GM23248 (cell line): ENCODE results near the gene RUNDC1. TPM values are rescaled to one million over a fixed set of nuclear protein-coding genes. Genes with fewer than 3 reads are reported as not detected.
"Not testable (repeated sequence)": the region's sequence is repeated elsewhere in the genome, so short reads cannot be mapped to it uniquely, and the experiment has no call there.

ENCODE experiments used
- DNase-seq: peaks from one replicate; pipeline ENCODE4 v3.0.0-alpha.2; 2015
- H2AFZ ChIP-seq: fragments of 200-600 bp; sonication (generic); 2 replicates; pipeline ENCODE4 v1.6.1; 2016; ENCODE audit warnings: antibody characterized with exemption
- H3F3A ChIP-seq: fragments of 200-600 bp; sonication (generic); 2 replicates; pipeline ENCODE4 v1.6.1; 2016; ENCODE audit warnings: mild to moderate bottlenecking, antibody characterized with exemption, mixed run types; ENCODE audit not compliant: insufficient read depth
- H3K27ac ChIP-seq: fragments of 200-600 bp; sonication (generic); 2 replicates; pipeline ENCODE4 v1.5.1; 2016; ENCODE audit warnings: mild to moderate bottlenecking
- H3K27me3 ChIP-seq: fragments of 200-600 bp; sonication (generic); replicated peaks from 2 replicates; pipeline ENCODE4 v1.6.1; 2016; ENCODE audit warnings: mild to moderate bottlenecking; ENCODE audit not compliant: insufficient read depth
- H3K36me3 ChIP-seq: fragments of 200-600 bp; sonication (generic); 2 replicates; pipeline ENCODE4 v1.6.1; 2016; ENCODE audit warnings: low read depth, mild to moderate bottlenecking
- H3K4me1 ChIP-seq: fragments of 200-600 bp; sonication (generic); 2 replicates; pipeline ENCODE4 v1.6.1; 2016; ENCODE audit warnings: mild to moderate bottlenecking; ENCODE audit not compliant: insufficient read depth
- H3K4me2 ChIP-seq: fragments of 200-600 bp; sonication (generic); one replicate; pipeline ENCODE4 v1.6.1; 2016; ENCODE audit warnings: mild to moderate bottlenecking; ENCODE audit not compliant: unreplicated experiment
- H3K4me3 ChIP-seq: fragments of 200-600 bp; sonication (generic); 2 replicates; pipeline ENCODE4 v1.5.1; 2016; ENCODE audit warnings: mild to moderate bottlenecking
- H3K79me2 ChIP-seq: fragments of 200-600 bp; sonication (generic); 2 replicates; pipeline ENCODE4 v1.6.1; 2016; ENCODE audit warnings: mild to moderate bottlenecking; ENCODE audit not compliant: insufficient read depth
- H3K9ac ChIP-seq: fragments of 200-600 bp; sonication (generic); 2 replicates; pipeline ENCODE4 v1.6.1; 2016; ENCODE audit warnings: mild to moderate bottlenecking
- H3K9me2 ChIP-seq: fragments of 200-600 bp; sonication (generic); 2 replicates; pipeline ENCODE4 v1.6.1; 2016; ENCODE audit warnings: mixed run types, mild to moderate bottlenecking, moderate library complexity; ENCODE audit not compliant: insufficient read depth
- H3K9me3 ChIP-seq: fragments of 200-600 bp; sonication (generic); one replicate; pipeline ENCODE4 v1.6.1; 2017; ENCODE audit warnings: low read depth
- H4K20me1 ChIP-seq: fragments of 200-600 bp; sonication (generic); 2 replicates; pipeline ENCODE4 v1.6.0; 2016; ENCODE audit not compliant: insufficient read depth
- EZH2 ChIP-seq: fragments of 200-600 bp; sonication (generic); IDR thresholded peaks from 2 replicates; pipeline ENCODE4 v1.6.1; 2018; ENCODE audit warnings: antibody characterized with exemption, mild to moderate bottlenecking; ENCODE audit not compliant: insufficient read depth, poor library complexity, severe bottlenecking
- EZH2phosphoT487 ChIP-seq: fragments of 200-600 bp; sonication (generic); IDR thresholded peaks from 2 replicates; pipeline ENCODE4 v1.6.1; 2018; ENCODE audit warnings: antibody characterized with exemption, moderate library complexity, mild to moderate bottlenecking, low read depth; ENCODE audit not compliant: insufficient read depth
- WGBS, 2 experiments: methylation state at CpG; one replicate each; pipeline ENCODE4 v1.1.6; 2015 to 2017; ENCODE audit warnings: low lambda C conversion rate in 2 of 2, low coverage in 1 of 2; ENCODE audit errors: missing lambda C conversion rate in 2 of 2; 5-methylcytosine and 5-hydroxymethylcytosine counted together
- in situ Hi-C: fragments of 300-500 bp; cut with MboI; formaldehyde crosslinking; loops from 2 replicates; pipeline ENCODE4 v1.15.0; 2020
- polyA plus RNA-seq: library from polyadenylated mRNA; unstranded; fragments of >200 nt; fragmentation: Nextera tagmentation; extraction: Ambion mirVana; gene quantifications from 2 replicates; pipeline ENCODE4 v1.2.1, GENCODE V29; 2016
- total RNA-seq: library from RNA; depleted of rRNA; stranded (reverse); fragments of >200 nt; shearing (Covaris generic); gene quantifications from 2 replicates; pipeline ENCODE4 v1.2.3, GENCODE V29; 2014

Gene RUNDC1
- total and polyA plus RNA-seq, 2 experiments from 2014 or later: 7.6 to 8.0 TPM

DNA sequence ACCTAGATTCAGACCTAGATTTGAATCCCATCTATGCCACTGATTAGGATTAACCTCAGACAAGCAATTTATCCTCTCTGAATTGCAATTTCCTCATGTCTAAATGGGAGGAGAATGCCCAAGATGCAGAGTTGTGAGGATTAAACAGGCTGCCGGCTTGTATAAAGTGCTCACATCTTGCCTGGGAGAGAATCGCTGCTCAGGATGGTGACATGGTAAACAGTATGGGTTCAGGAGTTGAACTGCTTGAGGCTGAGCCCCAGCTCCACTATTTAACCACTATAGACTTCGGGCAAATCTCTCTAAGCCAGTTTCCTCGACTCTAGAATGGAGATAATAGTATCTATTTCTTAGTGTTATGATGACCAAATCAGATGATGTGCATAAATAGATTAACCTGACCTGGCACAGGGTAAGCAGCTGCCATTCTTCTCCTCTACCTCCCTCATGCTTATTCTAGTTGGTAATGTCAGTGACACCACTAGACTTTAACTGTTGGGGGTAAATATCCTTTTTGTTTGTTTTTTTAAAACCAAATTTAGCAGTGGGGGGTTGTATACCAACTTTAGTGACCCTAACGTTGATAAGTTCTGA is 17.1 kb downstream of the RUNDC1 start:
- Histone ChIP-seq H3K4me1 (peaks cover 24% of the 10 kb centered on the region), H3K27ac (peak overlapping the region; percentile 46), H4K20me1 (no peaks in the 10 kb centered on the region), H3K36me3 (peaks cover 37% of the 10 kb centered on the region), H2AFZ (peak overlapping the region; percentile 83), H3K27me3 (no peaks in the 10 kb centered on the region), H3K79me2 (peaks cover 40% of the 10 kb centered on the region), H3K9me3 (no peaks in the 10 kb centered on the region), H3K9me2 (no peaks in the 10 kb centered on the region), H3F3A (peaks cover 39% of the 10 kb centered on the region), H3K4me3 (peak overlapping the region; percentile 60), H3K9ac (peak overlapping the region; percentile 68), H3K4me2 (peak overlapping the region; percentile 83)
- no peak for TF ChIP-seq EZH2
- no peak for TF ChIP-seq EZH2phosphoT487
- in situ Hi-C loops: loop anchor here (5.0 kb wide), 1 partner anchor 50 kb away; no protein-coding TSS in a partner anchor
- DNase-seq: no peak
- WGBS, 2 experiments: 31 to 39% methylated on average over 5 of the region's 5 CpGs

DNA sequence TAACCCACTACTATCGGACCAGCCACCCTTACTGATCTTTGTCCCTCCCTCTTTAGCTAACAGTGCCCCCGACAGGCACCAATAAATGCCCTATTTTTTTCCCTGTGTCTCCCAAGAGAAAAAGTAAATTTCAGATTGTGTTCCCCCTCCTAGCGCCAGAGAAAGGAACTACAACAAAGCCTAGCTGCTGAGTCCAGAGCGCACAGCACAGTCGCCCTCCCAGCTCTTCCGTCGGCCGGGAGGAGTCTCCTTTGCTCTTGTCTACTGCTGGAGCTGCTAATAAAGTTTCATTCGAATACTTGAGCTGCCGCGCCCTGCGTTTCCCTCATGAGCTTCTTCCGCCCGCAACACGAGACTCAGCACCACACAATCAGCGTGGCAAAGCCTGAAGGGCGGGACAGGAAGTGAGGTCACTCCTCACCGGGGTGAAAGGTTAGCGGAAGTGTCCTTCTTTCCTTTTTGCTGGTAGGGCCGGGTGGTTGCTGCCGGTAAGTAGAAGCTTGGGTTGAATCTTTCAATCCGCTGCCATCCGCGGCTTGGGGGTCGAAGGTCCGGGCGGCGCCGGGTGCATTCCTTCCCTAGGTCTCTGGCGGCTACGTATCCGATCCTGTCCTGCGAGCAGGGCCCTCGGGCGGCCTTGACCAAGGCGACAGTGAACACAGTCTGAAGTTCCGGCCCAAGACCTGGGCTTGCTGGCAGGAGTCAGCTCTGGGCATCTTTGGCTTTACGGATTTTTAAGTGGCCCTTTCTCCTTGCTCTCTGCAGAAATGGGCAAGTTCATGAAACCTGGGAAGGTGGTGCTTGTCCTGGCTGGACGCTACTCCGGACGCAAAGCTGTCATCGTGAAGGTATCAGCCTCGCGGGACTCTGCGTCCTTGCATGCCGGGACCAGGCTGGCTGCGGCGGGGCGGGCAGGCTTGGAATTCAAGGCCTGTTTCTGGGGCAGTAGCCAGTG is 17.9 kb downstream of the RUNDC1 start, which contains the start of gene RPL27:
TSS of gene RPL27 (plus strand) at position 436 of the 955 bp plus-strand sequence. CDS start at position 768, 332 bp downstream.
- Histone ChIP-seq H3K9me2 (no peaks in the 10 kb centered on the region), H3K9me3 (no peaks in the 10 kb centered on the region), H3K36me3 (peaks cover 36% of the 10 kb centered on the region), H3K4me3 (peak within 1 kb of the TSS; percentile 88), H3K4me1 (peaks cover 24% of the 10 kb centered on the region), H3K79me2 (peaks cover 44% of the 10 kb centered on the region), H3K27me3 (no peaks in the 10 kb centered on the region), H3K27ac (peak within 1 kb of the TSS; percentile 93), H4K20me1 (no peaks in the 10 kb centered on the region), H3K4me2 (peak within 1 kb of the TSS; percentile 94), H3F3A (peaks cover 47% of the 10 kb centered on the region), H2AFZ (peak within 1 kb of the TSS; percentile 83), H3K9ac (peak within 1 kb of the TSS; percentile 97)
- in situ Hi-C loops: loop anchor here (5.0 kb wide), 1 partner anchor 51 kb away; no protein-coding TSS in a partner anchor
- WGBS, 2 experiments: 1% methylated on average over 46 to 49 of the region's 49 CpGs
- peak; percentile 100 for DNase-seq
- TF ChIP-seq EZH2 (no peak), EZH2phosphoT487 (no peak)

DNA sequence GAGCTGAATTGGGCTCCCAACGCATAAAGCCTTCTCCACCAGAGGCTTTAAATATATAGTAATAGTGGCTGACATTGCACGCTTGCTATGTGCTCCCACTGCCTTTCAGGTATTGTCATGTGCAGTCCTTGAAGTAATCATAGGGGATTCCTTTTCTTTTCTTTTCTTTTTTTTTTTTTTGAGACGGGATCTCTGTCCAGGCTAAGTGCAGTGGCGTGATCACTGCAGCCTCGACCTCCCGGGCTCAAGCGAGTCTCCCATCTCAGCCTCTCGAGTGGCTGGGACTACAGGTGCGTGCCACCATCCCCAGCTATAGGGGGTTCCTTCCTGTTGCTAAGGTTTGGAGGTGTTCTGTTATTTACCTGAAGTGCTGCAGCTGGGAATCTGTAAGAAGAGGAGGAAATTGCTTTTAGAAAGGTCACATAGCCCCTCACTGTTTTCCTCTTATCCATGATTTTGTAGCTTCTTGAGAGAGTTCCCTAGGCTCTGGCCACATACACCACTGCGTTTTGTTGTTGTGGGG is 18.7 kb downstream of the RUNDC1 start:
- peaks cover 44% of the 10 kb centered on the region for H3K79me2 ChIP-seq
- in situ Hi-C loops: loop anchor here (5.0 kb wide), 1 partner anchor 52 kb away; no protein-coding TSS in a partner anchor
- no peaks in the 10 kb centered on the region for H3K27me3 ChIP-seq
- TF ChIP-seq EZH2phosphoT487: no peak
- H3K27ac ChIP-seq: peak overlapping the region; percentile 93
- no peaks in the 10 kb centered on the region for H3K9me2 ChIP-seq
- peaks cover 38% of the 10 kb centered on the region for H3K36me3 ChIP-seq
- H3K9ac ChIP-seq: peak overlapping the region; percentile 97
- 9 to 11% methylated on average over 10 of the region's 10 CpGs for WGBS, 2 experiments
- H3F3A ChIP-seq: peaks cover 54% of the 10 kb centered on the region
- H3K9me3 ChIP-seq: no peaks in the 10 kb centered on the region
- peak overlapping the region; percentile 63; the same call in 1 of the 2 replicates for H2AFZ ChIP-seq
- no peak for DNase-seq
- peak overlapping the region; percentile 94 for H3K4me2 ChIP-seq
- peaks cover 30% of the 10 kb centered on the region for H3K4me1 ChIP-seq
- no peaks in the 10 kb centered on the region for H4K20me1 ChIP-seq
- peak overlapping the region; percentile 88 for H3K4me3 ChIP-seq

DNA sequence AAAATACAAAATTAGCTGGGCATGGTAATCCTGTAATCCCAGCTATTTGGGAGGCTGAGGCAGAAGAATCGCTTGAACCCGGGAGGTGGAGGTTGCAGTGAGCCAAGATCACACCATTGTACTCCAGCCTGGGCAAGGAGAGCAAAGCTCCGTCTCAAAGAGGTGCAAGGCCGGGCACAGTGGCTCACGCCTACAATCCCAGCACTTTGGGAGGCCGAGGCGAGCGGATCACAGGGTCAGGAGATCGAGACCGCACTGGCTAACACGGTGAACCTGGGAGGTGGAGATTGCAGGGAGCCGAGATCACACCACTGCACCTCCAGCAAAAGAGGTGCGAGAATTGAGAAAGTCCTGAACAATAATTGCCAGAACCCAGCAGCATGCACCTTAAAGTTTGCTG is 20.5 kb downstream of the RUNDC1 start:
- H3K9me3 ChIP-seq, in situ Hi-C loops, H4K20me1 ChIP-seq, H2AFZ ChIP-seq, H3K9me2 ChIP-seq, H3K4me3 ChIP-seq, DNase-seq, H3K27me3 ChIP-seq: not testable (repeated sequence)
- Histone ChIP-seq H3K4me2 (peak overlapping the region; percentile 22), H3F3A (peaks cover 68% of the 10 kb centered on the region), H3K27ac (0 out of 2 replicates have a peak overlapping the region, but pooled peaks have one; percentile 35), H3K79me2 (peaks cover 44% of the 10 kb centered on the region), H3K4me1 (peaks cover 30% of the 10 kb centered on the region), H3K36me3 (peaks cover 38% of the 10 kb centered on the region), H3K9ac (peak overlapping the region; percentile 97; the same call in 1 of the 2 replicates)
- 89 to 93% methylated on average over 13 of the region's 13 CpGs for WGBS, 2 experiments
